Bronchial epithelial cell (primary cell): ENCODE results near the gene ALG14. TPM values are rescaled to one million over a fixed set of nuclear protein-coding genes. Genes with fewer than 3 reads are reported as not detected.

Experiments used
- DNase-seq: peaks from one replicate; pipeline ENCODE4 v3.0.0-alpha.2; 2010; ENCODE audit warnings: low read depth
- FAIRE-seq: peaks from 2 replicates; lab custom pipeline; 2011; peaks lifted over from hg19 to GRCh38; lab: Jason Lieb, UNC
- H3K27me3 ChIP-seq: 2 replicates; pipeline ENCODE4 v1.5.1; 2011; ENCODE audit warnings: low read length; ENCODE audit not compliant: control insufficient read depth, insufficient read depth
- H3K36me3 ChIP-seq: 2 replicates; pipeline ENCODE4 v1.5.1; 2011; ENCODE audit warnings: low read length; ENCODE audit not compliant: control insufficient read depth, insufficient read depth
- H3K4me3 ChIP-seq: 2 replicates; pipeline ENCODE4 v1.5.1; 2011; ENCODE audit warnings: mild to moderate bottlenecking, low read depth, low read length, control low read depth
- total RNA-seq: library from RNA; depleted of rRNA; stranded (reverse); fragments of >200 nt; gene quantifications from 2 replicates; pipeline ENCODE4 v1.2.1, GENCODE V29; 2014
- TF ChIP-seq, protein P1 (sequence below): IDR thresholded peaks from 2 replicates; pipeline ENCODE4 v1.5.1; 2011; ENCODE audit warnings: mild to moderate bottlenecking, moderate library complexity, low read length, control low read depth, inconsistent platforms; ENCODE audit not compliant: insufficient read depth, severe bottlenecking

Gene ALG14, protein sequence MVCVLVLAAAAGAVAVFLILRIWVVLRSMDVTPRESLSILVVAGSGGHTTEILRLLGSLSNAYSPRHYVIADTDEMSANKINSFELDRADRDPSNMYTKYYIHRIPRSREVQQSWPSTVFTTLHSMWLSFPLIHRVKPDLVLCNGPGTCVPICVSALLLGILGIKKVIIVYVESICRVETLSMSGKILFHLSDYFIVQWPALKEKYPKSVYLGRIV
- total RNA-seq: 0.53 and 1.3 TPM in 2 replicates

DNA sequence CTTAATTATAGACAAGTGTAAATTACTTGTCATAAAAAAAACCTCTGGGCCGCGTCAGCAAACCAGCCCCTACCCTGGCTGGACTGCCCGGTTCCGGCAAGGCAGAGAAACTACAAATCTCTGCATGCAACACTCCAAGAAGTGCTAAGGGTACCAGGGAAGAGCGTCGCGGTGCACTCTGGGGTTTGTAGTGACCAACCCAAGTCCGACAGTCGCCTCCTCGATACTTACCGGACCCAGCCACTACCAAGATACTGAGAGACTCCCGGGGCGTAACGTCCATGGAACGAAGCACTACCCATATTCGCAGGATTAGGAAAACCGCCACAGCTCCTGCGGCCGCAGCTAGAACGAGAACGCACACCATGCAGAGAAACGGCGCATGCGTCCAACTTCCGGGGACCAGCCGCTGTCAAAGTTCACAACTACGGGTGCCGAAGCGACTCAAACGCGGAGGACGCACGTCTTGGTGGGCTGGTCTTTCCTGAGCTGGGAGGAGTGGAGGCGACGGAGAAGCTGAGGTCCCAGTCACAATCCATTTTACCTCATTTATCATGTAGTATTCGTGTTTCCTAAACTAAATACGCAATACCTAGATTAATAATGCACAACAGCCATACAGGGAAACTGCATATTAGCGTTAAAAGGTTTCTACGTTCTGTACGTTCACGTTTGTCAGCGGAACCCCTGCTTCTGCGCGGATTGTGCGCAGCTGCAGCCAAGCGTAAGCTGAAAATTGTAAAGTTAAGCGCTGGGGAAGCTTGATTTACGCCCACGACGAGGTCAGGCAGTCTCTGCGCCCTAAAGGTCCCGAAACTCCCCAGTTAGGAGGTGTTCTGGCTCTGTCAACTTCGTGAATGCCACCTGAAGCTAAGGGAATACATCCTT is at the start of gene ALG14:
Gene ALG14 (minus strand): TSS at position 420 of the 888 bp plus-strand sequence. CDS start 53 bp downstream, at position 367.
- TF ChIP-seq, protein P1, sequence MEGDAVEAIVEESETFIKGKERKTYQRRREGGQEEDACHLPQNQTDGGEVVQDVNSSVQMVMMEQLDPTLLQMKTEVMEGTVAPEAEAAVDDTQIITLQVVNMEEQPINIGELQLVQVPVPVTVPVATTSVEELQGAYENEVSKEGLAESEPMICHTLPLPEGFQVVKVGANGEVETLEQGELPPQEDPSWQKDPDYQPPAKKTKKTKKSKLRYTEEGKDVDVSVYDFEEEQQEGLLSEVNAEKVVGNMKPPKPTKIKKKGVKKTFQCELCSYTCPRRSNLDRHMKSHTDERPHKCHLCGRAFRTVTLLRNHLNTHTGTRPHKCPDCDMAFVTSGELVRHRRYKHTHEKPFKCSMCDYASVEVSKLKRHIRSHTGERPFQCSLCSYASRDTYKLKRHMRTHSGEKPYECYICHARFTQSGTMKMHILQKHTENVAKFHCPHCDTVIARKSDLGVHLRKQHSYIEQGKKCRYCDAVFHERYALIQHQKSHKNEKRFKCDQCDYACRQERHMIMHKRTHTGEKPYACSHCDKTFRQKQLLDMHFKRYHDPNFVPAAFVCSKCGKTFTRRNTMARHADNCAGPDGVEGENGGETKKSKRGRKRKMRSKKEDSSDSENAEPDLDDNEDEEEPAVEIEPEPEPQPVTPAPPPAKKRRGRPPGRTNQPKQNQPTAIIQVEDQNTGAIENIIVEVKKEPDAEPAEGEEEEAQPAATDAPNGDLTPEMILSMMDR: no peak
- Histone ChIP-seq H3K27me3 (no peaks in the 10 kb centered on the region), H3K36me3 (peaks cover 2% of the 10 kb centered on the region), H3K4me3 (peak within 1 kb of the TSS; percentile 79)
- FAIRE-seq: no peak
- peak; percentile 91 for DNase-seq

DNA sequence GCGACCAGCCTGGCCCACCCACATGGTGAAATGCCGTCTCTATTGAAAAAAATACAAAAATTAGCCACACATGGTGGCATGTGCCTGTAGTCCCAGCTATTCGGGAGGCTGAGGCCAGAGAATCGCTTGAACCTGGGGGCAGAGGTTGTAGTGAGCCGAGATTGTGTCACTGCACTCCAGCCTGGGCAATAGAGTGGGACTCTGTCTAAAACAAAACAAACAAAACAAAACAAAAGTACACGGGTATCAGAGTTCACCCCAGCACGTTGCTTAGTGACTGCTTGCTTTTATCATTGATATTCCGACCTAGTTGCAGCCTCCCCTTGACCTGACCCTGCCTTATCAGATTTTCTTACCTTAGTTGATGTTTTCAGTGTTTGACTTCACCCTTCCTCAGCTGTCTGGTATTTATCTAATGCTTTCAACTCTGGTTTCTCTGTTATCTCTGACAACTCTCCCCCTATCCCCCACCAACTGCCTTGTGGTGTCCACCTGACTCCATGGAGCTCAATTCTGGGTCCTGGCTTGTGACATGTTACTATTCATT is 49.5 kb upstream of the ALG14 start:
- TF ChIP-seq, protein P1: no peak
- H3K27me3 ChIP-seq: peaks cover 7% of the 10 kb centered on the region
- no peak for FAIRE-seq
- no peak for DNase-seq
- H3K4me3 ChIP-seq: no peak overlapping the region
- H3K36me3 ChIP-seq: no peaks in the 10 kb centered on the region

DNA sequence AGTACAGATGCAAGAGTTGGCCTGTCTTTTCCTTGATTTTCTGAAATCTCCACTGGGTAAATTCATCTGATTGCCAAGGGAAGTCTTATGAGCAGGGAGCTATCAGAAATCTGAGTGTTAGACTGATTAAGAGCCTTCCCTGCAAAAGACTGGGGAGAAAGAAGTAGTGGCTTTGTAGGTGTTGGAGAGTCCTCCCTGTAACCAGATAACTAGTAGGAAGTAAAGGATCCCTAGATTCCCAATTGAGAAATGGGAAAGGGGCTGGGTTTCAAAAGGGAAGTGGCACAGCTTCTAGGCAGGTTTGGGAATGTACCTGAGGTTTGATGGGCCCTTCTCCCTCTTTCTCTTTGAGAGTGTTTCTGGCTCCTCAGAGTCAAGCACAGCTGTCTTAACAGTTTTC is 46.5 kb upstream of the ALG14 start:
- Histone ChIP-seq H3K27me3 (peaks cover 7% of the 10 kb centered on the region), H3K4me3 (no peak overlapping the region), H3K36me3 (no peaks in the 10 kb centered on the region)
- FAIRE-seq: no peak
- TF ChIP-seq, protein P1: no peak
- no peak for DNase-seq

DNA sequence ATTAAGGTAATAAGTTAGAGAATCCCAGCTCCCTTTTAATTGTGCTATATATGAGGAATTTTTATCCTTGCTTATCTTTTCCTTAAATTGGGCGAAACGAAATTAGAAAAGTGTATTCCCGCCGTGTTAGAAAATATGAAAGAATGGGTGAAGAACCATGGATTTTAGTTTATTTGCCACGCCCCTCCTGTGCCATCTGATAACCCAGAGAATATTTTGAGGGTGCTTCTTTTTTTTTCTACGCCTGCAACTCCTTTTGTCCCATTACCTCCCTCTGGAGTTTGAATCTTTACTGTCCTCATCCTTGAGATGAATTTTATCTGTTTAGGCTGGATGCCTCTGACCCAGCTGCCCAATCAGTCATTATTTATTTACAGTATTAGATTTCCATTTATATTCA is 46.0 kb upstream of the ALG14 start:
- H3K27me3 ChIP-seq: peaks cover 7% of the 10 kb centered on the region
- H3K36me3 ChIP-seq: no peaks in the 10 kb centered on the region
- no peak for FAIRE-seq

DNA sequence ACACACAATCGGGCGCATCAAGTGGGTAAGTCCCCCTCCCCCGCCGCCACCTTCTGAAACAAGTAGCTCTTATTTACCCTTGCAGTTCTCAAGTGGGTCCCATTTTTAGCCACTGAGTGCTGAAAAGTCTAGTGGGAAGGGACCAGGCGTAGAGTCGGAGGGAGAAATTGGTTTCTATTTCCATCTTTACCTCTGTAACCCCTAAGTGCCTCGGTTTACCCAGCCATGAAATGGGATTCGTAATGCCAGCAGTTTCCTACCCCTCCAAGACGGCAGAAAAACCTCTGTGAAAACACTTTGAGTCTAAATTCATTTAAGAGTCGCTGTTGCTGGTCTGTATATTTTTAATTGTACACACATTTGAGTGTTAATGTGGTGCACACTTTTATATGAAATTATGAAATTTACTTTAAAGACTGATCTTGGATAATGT is 45.3 kb upstream of the ALG14 start:
- H3K27me3 ChIP-seq: peaks cover 7% of the 10 kb centered on the region
- peak overlapping the region; percentile 46 for H3K4me3 ChIP-seq
- no peak for FAIRE-seq
- no peaks in the 10 kb centered on the region for H3K36me3 ChIP-seq
- DNase-seq: no peak
- TF ChIP-seq, protein P1: no peak

More for the DNA sequence above, 46.0 kb upstream of the ALG14 start:
- DNase-seq: no peak
- TF ChIP-seq, protein P1: no peak
- H3K4me3 ChIP-seq: no peak overlapping the region
